ENCODE measurements around the gene KICS2.

KICS2 gene

GRCh38 chr12:64173456-64173855 is 48.6 kb downstream of the KICS2 start:
- DNase-seq (ENCODE audit: low read depth), result no peak
